HFFc6 (cell line): Measurements from ENCODE around the gene CDH18. TPM values are rescaled to one million over a fixed set of nuclear protein-coding genes. Genes with fewer than 3 reads are reported as not detected.

ENCODE experiments used
- DNase-seq: peaks from one replicate; pipeline ENCODE4 v3.0.0-alpha.2; 2018
- H3K27ac Mint-ChIP-seq: 2 replicates; pipeline ENCODE4 v1.8.0; 2020; ENCODE audit warnings: mild to moderate bottlenecking, mixed read lengths
- H3K27me3 Mint-ChIP-seq: 2 replicates; pipeline ENCODE4 v1.8.0; 2021; ENCODE audit warnings: mild to moderate bottlenecking, moderate library complexity, mixed read lengths; ENCODE audit not compliant: insufficient read depth
- H3K36me3 Mint-ChIP-seq: 2 replicates; pipeline ENCODE4 v1.8.0; 2021; ENCODE audit warnings: low read depth, mixed read lengths
- H3K4me1 Mint-ChIP-seq: 2 replicates; pipeline ENCODE4 v1.8.0; 2020; ENCODE audit warnings: low read depth, mixed read lengths
- H3K4me3 Mint-ChIP-seq: 2 replicates; pipeline ENCODE4 v1.8.0; 2020; ENCODE audit warnings: mild to moderate bottlenecking, moderate library complexity, mixed read lengths
- H3K9me3 Mint-ChIP-seq: 2 replicates; pipeline ENCODE4 v1.8.0; 2020; ENCODE audit warnings: mild to moderate bottlenecking, mixed read lengths
- CTCF ChIP-seq: fragments of 200-600 bp; sonication (generic); IDR thresholded peaks from 2 replicates; pipeline ENCODE4 v1.5.0; 2021; ENCODE audit warnings: antibody characterized with exemption, mild to moderate bottlenecking
- total RNA-seq, 6 experiments: library from RNA; stranded (reverse); fragmentation: NEBNext Ultra II Directional; extraction: Animal tissue kit (Norgen Biotek cat#: 25700); gene quantifications; 2 replicates in 1 of 6; 3 replicates in 5 of 6; pipeline ENCODE4 v1.2.3, GENCODE V29; 2021

Gene CDH18
- total RNA-seq, 6 experiments from 2014 or later = 0.38 to 0.72 (median 0.58) TPM; not detected in 1

GRCh38 chr5:19479562-19479961 lies 508.4 kb downstream of the CDH18 start:
- TF ChIP-seq CTCF = no peak
- DNase-seq = no peak
- Mint-ChIP-seq H3K9me3 (peaks cover 33% of the 10 kb centered on the region), H3K36me3 (peaks cover 4% of the 10 kb centered on the region; the same call in 1 of the 2 replicates), H3K27me3 (no peaks in the 10 kb centered on the region), H3K4me3 (no peak overlapping the region), H3K4me1 (no peaks in the 10 kb centered on the region), H3K27ac (no peak overlapping the region)

GRCh38 chr5:19462019-19462418 lies 526.0 kb downstream of the CDH18 start:
- Mint-ChIP-seq H3K4me1 (no peaks in the 10 kb centered on the region), H3K36me3 (no peaks in the 10 kb centered on the region), H3K4me3 (no peak overlapping the region), H3K9me3 (peaks cover 20% of the 10 kb centered on the region), H3K27me3 (no peaks in the 10 kb centered on the region), H3K27ac (no peak overlapping the region)
- no peak for TF ChIP-seq CTCF
- DNase-seq = no peak

GRCh38 chr5:19424506-19424905 lies 563.5 kb downstream of the CDH18 start:
- Mint-ChIP-seq H3K36me3 (no peaks in the 10 kb centered on the region), H3K27me3 (no peaks in the 10 kb centered on the region), H3K9me3 (peaks cover 13% of the 10 kb centered on the region), H3K27ac (no peak overlapping the region), H3K4me1 (no peaks in the 10 kb centered on the region), H3K4me3 (no peak overlapping the region)
- TF ChIP-seq CTCF = no peak
- DNase-seq = no peak
